ENCODE results near the gene LYL1. TPM values are rescaled to one million over a fixed set of nuclear protein-coding genes. Genes with fewer than 3 reads are reported as not detected.

Gene LYL1
- total and polyA plus RNA-seq, 4 donors, result 12.9 to 34.1 (median 20.7) TPM

GRCh38 chr19:13089857-13090507, 12.7 kb downstream of the LYL1 start:
- Histone ChIP-seq H3K9ac (ENCODE audit: insufficient read depth in 1 of 2, low read length in 2 of 2) (no peak overlapping the region), H3K27ac (ENCODE audit: low read depth in 1 of 2, low read length in 1 of 2) (peak overlapping the region in 1 of 2 donors; percentile 40), H3K27me3 (ENCODE audit: control insufficient read depth in 3 of 3, insufficient read depth in 3 of 3, low read length in 2 of 3) (no peaks in the 10 kb centered on the region), H3K36me3 (ENCODE audit: control insufficient read depth in 4 of 4, insufficient read depth in 4 of 4, low read length in 4 of 4) (peaks cover 0 to 22% (median 11%) of the 10 kb centered on the region in 4 donors), H3K4me3 (no peak overlapping the region), H3K9me3 (ENCODE audit: control insufficient read depth in 4 of 4, insufficient read depth in 3 of 4, low read length in 3 of 4) (no peaks in the 10 kb centered on the region), H3K4me1 (ENCODE audit: control insufficient read depth in 5 of 5, insufficient read depth in 5 of 5, low read length in 5 of 5) (peaks cover 0 to 55% (median 13%) of the 10 kb centered on the region in 5 donors)
- no peak for TF ChIP-seq CTCF (IDR thresholded peaks at IDR 0.05; ENCODE audit: control extremely low read depth, extremely low read depth)
- no peak for ATAC-seq (ENCODE audit: insufficient read depth, low FRiP score)
- DNase-seq, result no peak
- WGBS, 2 donors, result 80 to 91% methylated on average over 12 of the region's 12 CpGs

GRCh38 chr19:13089139-13089856, 13.4 kb downstream of the LYL1 start:
- WGBS, 2 donors, result 86 to 91% methylated on average over 5 of the region's 5 CpGs
- Histone ChIP-seq H3K4me1 (ENCODE audit: control insufficient read depth in 5 of 5, insufficient read depth in 5 of 5, low read length in 5 of 5) (peaks cover 0 to 52% (median 13%) of the 10 kb centered on the region in 5 donors), H3K27me3 (ENCODE audit: control insufficient read depth in 3 of 3, insufficient read depth in 3 of 3, low read length in 2 of 3) (no peaks in the 10 kb centered on the region), H3K27ac (ENCODE audit: low read depth in 1 of 2, low read length in 1 of 2) (peak overlapping the region in 1 of 2 donors; percentile 40), H3K4me3 (no peak overlapping the region), H3K9ac (ENCODE audit: insufficient read depth in 1 of 2, low read length in 2 of 2) (no peak overlapping the region), H3K9me3 (ENCODE audit: control insufficient read depth in 4 of 4, insufficient read depth in 3 of 4, low read length in 3 of 4) (no peaks in the 10 kb centered on the region), H3K36me3 (ENCODE audit: control insufficient read depth in 4 of 4, insufficient read depth in 4 of 4, low read length in 4 of 4) (peaks cover 0 to 19% (median 13%) of the 10 kb centered on the region in 4 donors)
- no peak for TF ChIP-seq CTCF (IDR thresholded peaks at IDR 0.05; ENCODE audit: control extremely low read depth, extremely low read depth)
- DNase-seq (no peak), ATAC-seq (ENCODE audit: insufficient read depth, low FRiP score) (no peak)

- DNase-seq, result no peak
Observed at GRCh38 chr19:13087795-13088537, 14.7 kb downstream of the LYL1 start.

More at GRCh38 chr19:13087795-13088537, 14.7 kb downstream of the LYL1 start:
- Histone ChIP-seq H3K27me3 (ENCODE audit: control insufficient read depth in 3 of 3, insufficient read depth in 3 of 3, low read length in 2 of 3) (no peaks in the 10 kb centered on the region), H3K9ac (ENCODE audit: insufficient read depth in 1 of 2, low read length in 2 of 2) (no peak overlapping the region), H3K36me3 (ENCODE audit: control insufficient read depth in 4 of 4, insufficient read depth in 4 of 4, low read length in 4 of 4) (peaks cover 0 to 25% (median 16%) of the 10 kb centered on the region in 4 donors), H3K9me3 (ENCODE audit: control insufficient read depth in 4 of 4, insufficient read depth in 3 of 4, low read length in 3 of 4) (no peaks in the 10 kb centered on the region), H3K4me3 (no peak overlapping the region), H3K4me1 (ENCODE audit: control insufficient read depth in 5 of 5, insufficient read depth in 5 of 5, low read length in 5 of 5) (peaks cover 0 to 41% (median 13%) of the 10 kb centered on the region in 5 donors), H3K27ac (ENCODE audit: low read depth in 1 of 2, low read length in 1 of 2) (no peak overlapping the region)
- 89 to 92% methylated on average over 35 to 37 of the region's 37 CpGs for WGBS, 2 donors
- ATAC-seq (ENCODE audit: insufficient read depth, low FRiP score), result no peak
- no peak for TF ChIP-seq CTCF (IDR thresholded peaks at IDR 0.05; ENCODE audit: control extremely low read depth, extremely low read depth)
